ENCODE results near the gene PTPN3.

DNA sequence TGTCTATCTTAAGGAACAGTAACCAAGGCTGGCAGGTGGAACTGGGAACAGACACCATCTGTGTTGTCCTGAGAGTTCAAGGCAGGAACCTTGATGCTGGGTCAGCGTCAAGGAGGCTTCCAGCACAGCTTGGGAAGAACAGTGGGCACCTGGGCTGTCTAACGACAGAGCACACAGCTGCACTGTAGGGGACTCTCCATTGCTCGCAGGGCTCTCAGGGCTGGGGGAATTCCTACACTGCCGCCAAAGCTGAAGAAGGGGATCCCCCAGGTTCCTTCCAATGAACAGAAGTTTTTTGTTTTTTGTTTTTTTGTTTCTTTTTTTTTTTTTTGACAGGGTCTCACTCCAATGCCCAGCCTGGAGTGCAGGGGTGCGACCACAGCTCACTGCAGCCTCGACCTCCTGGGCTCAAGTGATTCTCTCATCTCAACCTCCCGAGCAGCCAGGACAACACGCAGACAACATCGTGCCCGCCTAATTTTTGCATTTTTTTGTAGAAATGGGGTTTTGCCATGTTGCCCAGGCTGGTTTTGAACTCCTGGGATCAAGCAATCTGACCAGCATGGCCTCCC, 81.9 kb downstream of the PTPN3 start:
- TF ChIP-seq SUZ12 (IDR thresholded peaks at IDR 0.05; ENCODE audit: extremely low read depth, insufficient read depth, insufficient read length) (no peak), ZNF274 (IDR thresholded peaks at IDR 0.05; ENCODE audit: low read depth, low read length) (no peak)
